SK-N-SH treated with all-trans-retinoic acid at 6 μM for 48 hours (cell line): ENCODE measurements around the gene UBE2I.
"Not testable (repeated sequence)": the region's sequence is repeated elsewhere in the genome, so short reads cannot be mapped to it uniquely, and the experiment has no call there.

Experiments
- ATAC-seq: fragments of 200-7000 bp; cut with Tn5 transposase; 3 replicates; pipeline ENCODE4 v1.9.1; 2020; ENCODE audit warnings: mild to moderate bottlenecking, moderate library complexity
- ARNTL ChIP-seq: fragments of 450-650 bp; formaldehyde crosslinking; IDR thresholded peaks from 2 replicates; pipeline ENCODE4 v1.5.0; 2020; ENCODE audit warnings: low read depth, mild to moderate bottlenecking, moderate library complexity, borderline replicate concordance
- BACH2 ChIP-seq: fragments of 250-450 bp; sonication (Bioruptor Pico); IDR thresholded peaks from 2 replicates; pipeline ENCODE4 v1.9.0; 2021; ENCODE audit warnings: mild to moderate bottlenecking, borderline replicate concordance
- CSDC2 ChIP-seq: fragments of 250-450 bp; sonication (Bioruptor Pico); IDR thresholded peaks from 2 replicates; pipeline ENCODE4 v1.5.0; 2020; ENCODE audit warnings: mild to moderate bottlenecking, moderate library complexity
- CSRNP3 ChIP-seq: fragments of 250-450 bp; sonication (Bioruptor Pico); IDR thresholded peaks from 2 replicates; pipeline ENCODE4 v1.5.1; 2021; ENCODE audit warnings: mild to moderate bottlenecking, moderate library complexity
- ESRRG ChIP-seq: fragments of 250-450 bp; sonication (Bioruptor Pico); IDR thresholded peaks from 2 replicates; pipeline ENCODE4 v1.6.1; 2021; ENCODE audit warnings: mild to moderate bottlenecking
- GLIS3 ChIP-seq: fragments of 250-450 bp; sonication (Bioruptor Pico); IDR thresholded peaks from 2 replicates; pipeline ENCODE4 v1.5.0; 2020; ENCODE audit warnings: mild to moderate bottlenecking, moderate library complexity
- ISL1 ChIP-seq: fragments of 250-450 bp; sonication (Bioruptor Pico); IDR thresholded peaks from 2 replicates; pipeline ENCODE4 v2.1.2; 2022; ENCODE audit warnings: mild to moderate bottlenecking, moderate library complexity
- OSR1 ChIP-seq: fragments of 250-450 bp; sonication (Bioruptor Pico); IDR thresholded peaks from 2 replicates; pipeline ENCODE4 v1.8.0; 2022; ENCODE audit warnings: moderate library complexity, mild to moderate bottlenecking, inconsistent platforms
- POU6F1 ChIP-seq: fragments of 250-450 bp; sonication (Bioruptor Pico); IDR thresholded peaks from 2 replicates; pipeline ENCODE4 v1.8.0; 2021; ENCODE audit warnings: low read depth, mild to moderate bottlenecking, moderate library complexity, borderline replicate concordance
- PPARA ChIP-seq: fragments of 250-450 bp; sonication (Bioruptor Pico); IDR thresholded peaks from 2 replicates; pipeline ENCODE4 v1.5.0; 2020; ENCODE audit warnings: mild to moderate bottlenecking, borderline replicate concordance
- RARB ChIP-seq: fragments of 250-450 bp; sonication (Bioruptor Pico); IDR thresholded peaks from 2 replicates; pipeline ENCODE4 v1.8.0; 2021; ENCODE audit warnings: mild to moderate bottlenecking, moderate library complexity
- SNAI2 ChIP-seq: fragments of 250-450 bp; sonication (Bioruptor Pico); IDR thresholded peaks from 2 replicates; pipeline ENCODE4 v1.5.0; 2020; ENCODE audit warnings: mild to moderate bottlenecking, moderate library complexity
- TCF4 ChIP-seq: fragments of 250-450 bp; sonication (Bioruptor Pico); IDR thresholded peaks from 2 replicates; pipeline ENCODE4 v1.8.0; 2021; ENCODE audit warnings: mild to moderate bottlenecking, moderate library complexity, borderline replicate concordance
- TOX ChIP-seq: fragments of 250-450 bp; sonication (Bioruptor Pico); IDR thresholded peaks from 2 replicates; pipeline ENCODE4 v1.8.0; 2021; ENCODE audit warnings: mild to moderate bottlenecking, moderate library complexity, borderline replicate concordance
- ZC3H10 ChIP-seq: fragments of 250-450 bp; sonication (Bioruptor Pico); IDR thresholded peaks from 2 replicates; pipeline ENCODE4 v1.5.1; 2021; ENCODE audit warnings: mild to moderate bottlenecking, moderate library complexity
- ZFP3 ChIP-seq: fragments of 250-450 bp; sonication (Bioruptor Pico); IDR thresholded peaks from 2 replicates; pipeline ENCODE4 v1.5.0; 2020; ENCODE audit warnings: mild to moderate bottlenecking, moderate library complexity
- ZFP30 ChIP-seq: fragments of 450-650 bp; formaldehyde crosslinking; IDR thresholded peaks from 2 replicates; pipeline ENCODE4 v1.5.0; 2022; ENCODE audit warnings: mild to moderate bottlenecking, moderate library complexity
- ZNF565 ChIP-seq: fragments of 450-650 bp; formaldehyde crosslinking; conservative IDR thresholded peaks from 2 replicates; pipeline ENCODE4 v1.5.0; 2020; ENCODE audit warnings: low read depth, mild to moderate bottlenecking, moderate library complexity
- ZNF70 ChIP-seq: fragments of 450-650 bp; formaldehyde crosslinking; IDR thresholded peaks from 2 replicates; pipeline ENCODE4 v1.5.0; 2020; ENCODE audit warnings: mild to moderate bottlenecking, moderate library complexity
- ZNF8 ChIP-seq: fragments of 450-650 bp; formaldehyde crosslinking; IDR thresholded peaks from 2 replicates; pipeline ENCODE4 v1.5.0; 2020; ENCODE audit warnings: mild to moderate bottlenecking, moderate library complexity
- TF ChIP-seq, protein P1 (sequence below): fragments of 250-450 bp; sonication (Bioruptor Pico); IDR thresholded peaks from 2 replicates; pipeline ENCODE4 v1.5.1; 2020; ENCODE audit warnings: low read depth, mild to moderate bottlenecking, moderate library complexity
- TF ChIP-seq, protein P2 (sequence below): fragments of 250-450 bp; sonication (Bioruptor Pico); IDR thresholded peaks from 2 replicates; pipeline ENCODE4 v1.8.0; 2020; ENCODE audit warnings: mild to moderate bottlenecking, moderate library complexity, borderline replicate concordance

Gene UBE2I

DNA sequence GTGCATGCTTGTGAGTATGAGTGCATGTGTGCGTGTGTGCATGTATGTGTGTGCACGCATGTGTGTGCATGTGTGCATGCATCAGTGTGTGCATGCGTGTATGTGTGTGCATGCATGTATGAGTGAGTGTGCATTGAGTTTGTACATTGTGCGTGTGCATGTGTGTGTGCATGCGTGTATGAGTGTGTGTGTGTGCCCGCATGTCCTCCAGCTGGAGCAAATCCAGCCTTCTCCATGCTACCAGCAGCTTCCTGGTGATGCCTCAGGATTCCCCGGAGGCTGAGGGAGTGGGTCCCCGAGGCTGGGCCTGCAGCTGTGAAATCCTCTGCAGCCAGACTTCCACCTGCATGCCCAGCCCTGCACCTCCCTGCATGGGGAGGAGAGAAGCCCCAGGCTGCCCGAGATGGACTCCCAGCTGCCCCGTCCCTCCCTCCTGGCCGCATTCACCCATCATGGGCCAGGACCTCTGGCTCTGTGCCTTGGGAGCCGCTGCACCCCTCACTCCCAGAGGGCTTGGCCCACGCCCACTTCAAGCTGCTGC is 44.3 kb upstream of the UBE2I start:
- TF ChIP-seq TCF4 (no peak), ZNF8 (CRISPR knock-in tag) (no peak), RARB (CRISPR knock-in tag) (no peak), ZNF565 (no peak), POU6F1 (no peak), OSR1 (CRISPR knock-in tag) (no peak), ESRRG (CRISPR knock-in tag) (no peak), CSDC2 (no peak), ZFP30 (no peak), TOX (no peak), ZFP3 (CRISPR knock-in tag) (no peak), PPARA (CRISPR knock-in tag) (no peak), CSRNP3 (CRISPR knock-in tag) (no peak), SNAI2 (CRISPR knock-in tag) (no peak), ZNF70 (CRISPR knock-in tag) (no peak), GLIS3 (CRISPR knock-in tag) (no peak)
- TF ChIP-seq, protein P1, sequence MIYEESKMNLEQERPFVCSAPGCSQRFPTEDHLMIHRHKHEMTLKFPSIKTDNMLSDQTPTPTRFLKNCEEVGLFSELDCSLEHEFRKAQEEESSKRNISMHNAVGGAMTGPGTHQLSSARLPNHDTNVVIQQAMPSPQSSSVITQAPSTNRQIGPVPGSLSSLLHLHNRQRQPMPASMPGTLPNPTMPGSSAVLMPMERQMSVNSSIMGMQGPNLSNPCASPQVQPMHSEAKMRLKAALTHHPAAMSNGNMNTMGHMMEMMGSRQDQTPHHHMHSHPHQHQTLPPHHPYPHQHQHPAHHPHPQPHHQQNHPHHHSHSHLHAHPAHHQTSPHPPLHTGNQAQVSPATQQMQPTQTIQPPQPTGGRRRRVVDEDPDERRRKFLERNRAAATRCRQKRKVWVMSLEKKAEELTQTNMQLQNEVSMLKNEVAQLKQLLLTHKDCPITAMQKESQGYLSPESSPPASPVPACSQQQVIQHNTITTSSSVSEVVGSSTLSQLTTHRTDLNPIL = no peak
- ATAC-seq = no peak

DNA sequence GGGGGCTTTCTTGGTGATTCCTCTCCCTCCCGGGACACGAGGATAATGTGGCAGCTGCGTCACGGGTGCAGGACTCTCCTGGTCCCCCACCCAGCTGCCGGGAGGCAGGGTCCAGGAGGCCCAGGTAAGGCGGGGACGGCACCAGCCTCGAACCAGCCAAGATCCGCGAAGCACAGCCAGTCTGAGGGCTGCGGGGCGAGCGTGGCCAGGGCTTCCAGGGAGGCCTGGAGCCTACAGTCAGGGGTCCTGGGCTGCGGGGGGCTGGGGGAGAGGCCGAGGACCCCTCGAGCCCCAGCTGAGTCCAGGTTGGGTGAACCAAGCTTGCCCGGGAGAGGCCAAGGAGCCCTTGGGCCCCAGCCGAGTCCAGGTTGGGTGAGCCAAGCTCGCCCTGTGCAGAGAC is 43.6 kb upstream of the UBE2I start:
- TF ChIP-seq ZNF70 (CRISPR knock-in tag) (no peak), ESRRG (CRISPR knock-in tag) (no peak), GLIS3 (CRISPR knock-in tag) (no peak), ZFP3 (CRISPR knock-in tag) (no peak), SNAI2 (CRISPR knock-in tag) (no peak), TOX (no peak), BACH2 (CRISPR knock-in tag) (no peak), PPARA (CRISPR knock-in tag) (no peak), OSR1 (CRISPR knock-in tag) (no peak), ZC3H10 (CRISPR knock-in tag) (no peak), RARB (CRISPR knock-in tag) (no peak), ZFP30 (no peak), ARNTL (no peak), ISL1 (no peak), ZNF8 (CRISPR knock-in tag) (no peak)
- TF ChIP-seq, protein P2, sequence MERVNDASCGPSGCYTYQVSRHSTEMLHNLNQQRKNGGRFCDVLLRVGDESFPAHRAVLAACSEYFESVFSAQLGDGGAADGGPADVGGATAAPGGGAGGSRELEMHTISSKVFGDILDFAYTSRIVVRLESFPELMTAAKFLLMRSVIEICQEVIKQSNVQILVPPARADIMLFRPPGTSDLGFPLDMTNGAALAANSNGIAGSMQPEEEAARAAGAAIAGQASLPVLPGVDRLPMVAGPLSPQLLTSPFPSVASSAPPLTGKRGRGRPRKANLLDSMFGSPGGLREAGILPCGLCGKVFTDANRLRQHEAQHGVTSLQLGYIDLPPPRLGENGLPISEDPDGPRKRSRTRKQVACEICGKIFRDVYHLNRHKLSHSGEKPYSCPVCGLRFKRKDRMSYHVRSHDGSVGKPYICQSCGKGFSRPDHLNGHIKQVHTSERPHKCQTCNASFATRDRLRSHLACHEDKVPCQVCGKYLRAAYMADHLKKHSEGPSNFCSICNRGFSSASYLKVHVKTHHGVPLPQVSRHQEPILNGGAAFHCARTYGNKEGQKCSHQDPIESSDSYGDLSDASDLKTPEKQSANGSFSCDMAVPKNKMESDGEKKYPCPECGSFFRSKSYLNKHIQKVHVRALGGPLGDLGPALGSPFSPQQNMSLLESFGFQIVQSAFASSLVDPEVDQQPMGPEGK (CRISPR knock-in tag) = no peak
- TF ChIP-seq, protein P1 = no peak

DNA sequence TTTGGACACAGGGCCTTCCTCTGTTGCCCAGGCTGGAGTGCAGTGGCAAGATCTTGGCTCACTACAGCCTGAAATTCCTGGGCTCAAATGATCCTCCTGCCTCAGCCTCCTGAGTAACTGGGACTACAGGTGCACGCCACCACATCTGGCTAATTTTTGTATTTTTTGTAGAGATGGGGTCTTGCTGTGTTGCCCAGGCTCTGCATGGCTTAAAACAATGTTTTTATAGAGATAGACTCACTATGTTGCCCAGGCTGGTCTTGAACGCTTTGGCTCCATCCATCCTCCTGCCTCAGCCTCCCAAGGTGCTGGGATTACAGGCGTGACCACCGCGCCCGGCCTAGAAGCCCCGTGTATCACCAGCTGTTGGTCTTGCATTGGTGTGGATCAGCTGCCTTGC is 40.0 kb upstream of the UBE2I start:
- ATAC-seq = not testable (repeated sequence)

More for the DNA sequence above, 43.6 kb upstream of the UBE2I start:
- no peak for ATAC-seq

DNA sequence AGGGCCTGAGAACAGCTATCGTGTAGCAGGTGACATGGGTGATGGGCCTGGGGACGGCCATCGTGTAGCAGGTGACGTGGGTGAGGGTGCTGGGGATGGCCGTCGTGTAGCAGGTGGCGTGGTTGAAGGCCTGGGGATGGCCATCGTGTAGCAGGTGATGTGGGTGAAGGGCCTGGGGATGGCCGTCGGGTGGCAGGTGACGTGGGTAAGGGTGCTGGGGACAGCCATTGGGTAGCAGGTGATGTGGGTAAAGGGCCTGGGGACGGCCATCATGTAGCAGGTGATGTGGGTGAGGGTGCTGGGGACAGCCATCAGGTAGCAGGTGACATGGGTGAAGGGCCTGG is 38.1 kb upstream of the UBE2I start:
- no peak for ATAC-seq
- no peak for TF ChIP-seq RARB (CRISPR knock-in tag)
- no peak for TF ChIP-seq ZFP3 (CRISPR knock-in tag)
- TF ChIP-seq BACH2 (CRISPR knock-in tag) = no peak
- no peak for TF ChIP-seq ZFP30
- no peak for TF ChIP-seq TCF4
- no peak for TF ChIP-seq ARNTL
- no peak for TF ChIP-seq OSR1 (CRISPR knock-in tag)
